Measurements from ENCODE around the gene PEAK1.

GRCh38 chr15:77075528-77075927 lies 344.4 kb downstream of the PEAK1 start:
- TF ChIP-seq POLR2A (IDR thresholded peaks at IDR 0.05; ENCODE audit: low read length) = no peak
- TF ChIP-seq GATA1 (IDR thresholded peaks at IDR 0.05; ENCODE audit: low read depth, low read length) = no peak

Measured in erythroblast (primary cell).